Endothelial cell of umbilical vein (primary cell): Measurements from ENCODE around the gene TXNL4A. TPM values are rescaled to one million over a fixed set of nuclear protein-coding genes. Genes with fewer than 3 reads are reported as not detected.

ENCODE experiments used
- BruUV-seq: library from RNA; stranded (reverse); fragments of 400-500 nt; replicated peaks from 2 replicates; lab custom pipeline; 2021; lab: Mats Ljungman, UMichigan
- CTCF ChIA-PET: fragments of 300-600, 350-600 bp; sonication (Branson Sonifier 250); formaldehyde crosslinking; loops from one replicate; lab custom pipeline; 2021; ENCODE audit warnings: antibody characterized with exemption, inconsistent platforms; lab: Charles Lee
- POLR2A ChIA-PET: fragments of 300-600, 350-600 bp; sonication (Branson Sonifier 250); formaldehyde crosslinking; loops from one replicate; lab custom pipeline; 2021; ENCODE audit warnings: antibody characterized with exemption, inconsistent platforms; lab: Charles Lee
- DNase-seq: peaks from one replicate; pipeline ENCODE4 v3.0.0-alpha.2; 2011; ENCODE audit warnings: low read depth, low spot score
- FAIRE-seq: peaks from 2 replicates; lab custom pipeline; 2011; peaks lifted over from hg19 to GRCh38; lab: Jason Lieb, UNC
- H2AFZ ChIP-seq: 2 replicates; pipeline ENCODE4 v1.6.0; 2012; ENCODE audit warnings: low read depth, low read length, control low read depth, inconsistent platforms
- H3K27ac ChIP-seq: 2 replicates; pipeline ENCODE4 v1.5.1; 2011; ENCODE audit warnings: low read depth, mild to moderate bottlenecking, control low read depth, low read length, moderate library complexity; ENCODE audit not compliant: insufficient read depth
- H3K27me3 ChIP-seq, 2 experiments: 2 replicates each; pipeline versions ENCODE4 v1.6.0 to v1.6.1; 2011; ENCODE audit warnings: low read length in 2 of 2, mixed read lengths in 1 of 2; ENCODE audit not compliant: control insufficient read depth in 2 of 2, insufficient read depth in 2 of 2
- H3K36me3 ChIP-seq, 2 experiments: 2 replicates in 1 of 2; 3 replicates in 1 of 2; pipeline ENCODE4 v1.5.1; 2011; ENCODE audit warnings: low read length in 2 of 2, mild to moderate bottlenecking in 1 of 2, moderate library complexity in 1 of 2; ENCODE audit not compliant: control insufficient read depth in 2 of 2, insufficient read depth in 2 of 2; ENCODE audit errors: extremely low read depth in 1 of 2
- H3K4me1 ChIP-seq: 3 replicates; pipeline ENCODE4 v1.5.1; 2011; ENCODE audit warnings: mild to moderate bottlenecking, low read length; ENCODE audit not compliant: control insufficient read depth, insufficient read depth; ENCODE audit errors: extremely low read depth
- H3K4me2 ChIP-seq: 2 replicates; pipeline ENCODE4 v1.6.1; 2011; ENCODE audit warnings: low read length, control low read depth, mixed read lengths; ENCODE audit not compliant: insufficient read depth
- H3K4me3 ChIP-seq, 3 experiments: fragments of 200-600 bp in 1 of 3; sonication (generic), shearing (Covaris generic) in 1 of 3; replicated peaks in 1 of 3; 2 replicates each; pipeline ENCODE4 v1.5.1; 2011 to 2016; ENCODE audit warnings: control low read depth in 3 of 3, low read length in 3 of 3, mild to moderate bottlenecking in 2 of 3, inconsistent platforms in 1 of 3, low read depth in 1 of 3, moderate library complexity in 1 of 3; ENCODE audit not compliant: insufficient read depth in 1 of 3
- H3K79me2 ChIP-seq: 2 replicates; pipeline ENCODE4 v1.6.0; 2012; ENCODE audit warnings: low read length, inconsistent platforms; ENCODE audit not compliant: control insufficient read depth, insufficient read depth
- H3K9ac ChIP-seq: replicated peaks from 2 replicates; pipeline ENCODE3; 2011; ENCODE audit warnings: low read length, control low read depth; ENCODE audit not compliant: insufficient read depth; ENCODE audit errors: extremely low read depth
- H3K9me1 ChIP-seq: replicated peaks from 3 replicates; pipeline ENCODE4 v1.6.0; 2011; ENCODE audit warnings: mild to moderate bottlenecking, low read length; ENCODE audit not compliant: control insufficient read depth, insufficient read depth; ENCODE audit errors: extremely low read depth
- H3K9me3 ChIP-seq: replicated peaks from 2 replicates; pipeline ENCODE4 v1.5.1; 2012; ENCODE audit warnings: low read length, inconsistent platforms; ENCODE audit not compliant: control insufficient read depth, insufficient read depth
- H4K20me1 ChIP-seq: replicated peaks from 2 replicates; pipeline ENCODE3; 2011; ENCODE audit warnings: mild to moderate bottlenecking, low read length; ENCODE audit not compliant: control insufficient read depth, insufficient read depth; ENCODE audit errors: extremely low read depth
- CTCF ChIP-seq, 2 donors: IDR thresholded peaks; 1 replicate in 1 of 2; 2 replicates in 1 of 2; pipeline ENCODE4 v1.5.1; 2011; ENCODE audit warnings: low read length in 2 of 2, mild to moderate bottlenecking in 2 of 2, moderate library complexity in 2 of 2, control low read depth in 1 of 2, inconsistent platforms in 1 of 2, low read depth in 1 of 2; ENCODE audit not compliant: insufficient read depth in 1 of 2; ENCODE audit errors: extremely low read depth in 1 of 2
- EZH2 ChIP-seq: IDR thresholded peaks from 2 replicates; pipeline ENCODE4 v1.6.1; 2012; ENCODE audit warnings: borderline replicate concordance, low read depth, mild to moderate bottlenecking, moderate library complexity, low read length, inconsistent platforms; ENCODE audit not compliant: severe bottlenecking
- FOS ChIP-seq: IDR thresholded peaks from 2 replicates; pipeline ENCODE4 v1.6.1; 2011; ENCODE audit warnings: mild to moderate bottlenecking, low read length, moderate library complexity, borderline replicate concordance; ENCODE audit not compliant: insufficient read depth
- GATA2 ChIP-seq: IDR thresholded peaks from 2 replicates; pipeline ENCODE4 v1.7.0; 2011; ENCODE audit warnings: low read depth, mild to moderate bottlenecking, moderate library complexity, mixed read lengths, low read length; ENCODE audit not compliant: insufficient read length, insufficient read depth
- JUN ChIP-seq: IDR thresholded peaks from 2 replicates; pipeline ENCODE4 v1.6.1; 2011; ENCODE audit warnings: borderline replicate concordance, low read depth; ENCODE audit not compliant: insufficient read length, insufficient read depth
- MYC ChIP-seq: IDR thresholded peaks from one replicate; pipeline ENCODE4 v1.6.1; 2011; ENCODE audit warnings: mild to moderate bottlenecking, low read depth, low read length
- POLR2A ChIP-seq: IDR thresholded peaks from 2 replicates; pipeline ENCODE4 v1.6.1; 2012; ENCODE audit warnings: low read depth, mild to moderate bottlenecking, control low read depth, low read length
- POLR2AphosphoS5 ChIP-seq: IDR thresholded peaks from 2 replicates; pipeline ENCODE4 v1.6.1; 2012; ENCODE audit warnings: low read depth, mild to moderate bottlenecking, control low read depth, low read length, moderate library complexity; ENCODE audit not compliant: insufficient read depth
- dilution Hi-C: fragments of 300-500 bp; cut with MboI; formaldehyde crosslinking; loops from one replicate; pipeline ENCODE4 v1.15.0; 2019; ENCODE audit warnings: low sequenced_read_pairs; ENCODE audit not compliant: extremely low pct_ligation_motif_present
- intact Hi-C: fragments of 100-400 bp; cut with micrococcal nuclease; formaldehyde crosslinking; loops from one replicate; pipeline ENCODE4 v1.10.0; 2022
- polyA plus RNA-seq, 4 experiments: library from polyadenylated mRNA; depleted of rRNA in 3 of 4; stranded (reverse) in 3 of 4; unstranded in 1 of 4; fragments of >200 nt; gene quantifications; 2 replicates each; pipeline versions ENCODE4 v1.2.1 to v1.2.3, GENCODE V29; 2011 to 2012; ENCODE audit warnings: missing spikeins in 1 of 4
- total RNA-seq: library from RNA; stranded (reverse); gene quantifications from 2 replicates; pipeline ENCODE4 v1.2.3, GENCODE V29; 2021
- TF ChIP-seq, protein P1 (sequence below): IDR thresholded peaks from 2 replicates; pipeline ENCODE4 v1.6.1; 2011; ENCODE audit not compliant: insufficient read depth, insufficient read length

The TXNL4A gene
- total and polyA plus RNA-seq, 2 donors (not counting 3 experiments of a cell fraction or from before 2014, with no cell fraction given): 148 to 172 TPM

DNA sequence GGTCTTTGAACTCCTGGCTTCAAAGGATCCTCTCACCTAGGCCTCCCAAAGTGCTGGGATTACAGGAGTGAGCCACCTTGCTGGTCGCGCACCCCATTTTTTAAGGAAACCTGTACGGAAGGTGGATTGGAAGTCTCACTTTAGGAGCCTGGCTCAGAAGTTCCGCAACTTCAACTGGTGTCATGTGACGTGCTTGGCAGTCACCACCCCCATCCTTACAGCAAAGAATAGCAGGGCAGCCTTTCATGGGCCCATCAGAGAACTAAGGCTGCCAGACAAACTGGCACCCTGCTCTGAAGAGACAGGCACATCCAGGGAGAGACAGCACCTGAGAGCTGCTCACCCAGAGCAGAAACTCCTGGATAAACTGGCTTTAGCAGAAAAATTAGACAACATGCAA is 33.6 kb downstream of the TXNL4A start:
- peaks cover 5% of the 10 kb centered on the region for H3K4me1 ChIP-seq
- no peaks in the 10 kb centered on the region for H3K9me1 ChIP-seq
- no TSS peak for BruUV-seq
- FAIRE-seq (no peak), DNase-seq (no peak)
- TF ChIP-seq, protein P1, sequence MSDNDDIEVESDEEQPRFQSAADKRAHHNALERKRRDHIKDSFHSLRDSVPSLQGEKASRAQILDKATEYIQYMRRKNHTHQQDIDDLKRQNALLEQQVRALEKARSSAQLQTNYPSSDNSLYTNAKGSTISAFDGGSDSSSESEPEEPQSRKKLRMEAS: no peak
- TF ChIP-seq EZH2 (no peak), FOS (no peak), POLR2AphosphoS5 (no peak), POLR2A (no peak), GATA2 (no peak), JUN (no peak), CTCF (IDR thresholded peaks at IDR 0.05; ENCODE audit: extremely low read depth in 1 of 2, insufficient read depth in 1 of 2, low read depth in 1 of 2, low read length in 2 of 2) (no peak), MYC (no peak)
- H3K36me3 ChIP-seq: no peaks in the 10 kb centered on the region
- H2AFZ ChIP-seq: no peak overlapping the region
- no peaks in the 10 kb centered on the region for H3K9me3 ChIP-seq
- dilution Hi-C loops: no loop called here
- ChIA-PET POLR2A (no interaction called here), CTCF (interaction anchor here (1.2 kb wide), 1 partner anchor 576 kb away, joined by 3 read pairs; no protein-coding TSS in a partner anchor)
- peaks cover under 1 to 5% of the 10 kb centered on the region in 2 experiments for H3K27me3 ChIP-seq
- H3K4me2 ChIP-seq: no peak overlapping the region
- no peak overlapping the region for H3K9ac ChIP-seq
- peaks cover 5% of the 10 kb centered on the region for H3K79me2 ChIP-seq
- no peak overlapping the region for H3K27ac ChIP-seq
- intact Hi-C loops: loop anchor here (5.0 to 10.0 kb wide), 2 partner anchors 160 to 277 kb away; partner anchors contain the start of genes CTDP1 and KCNG2
- H3K4me3 ChIP-seq: no peak overlapping the region
- H4K20me1 ChIP-seq: no peaks in the 10 kb centered on the region
